ENCODE measurements around the gene ADRA1B. TPM values are rescaled to one million over a fixed set of nuclear protein-coding genes. Genes with fewer than 3 reads are reported as not detected.

Gene ADRA1B
- total RNA-seq, 1 donor from 2014 or later = 2.9 TPM

GRCh38 chr5:159951387-159951786 is 35.1 kb downstream of the ADRA1B start:
- Mint-ChIP-seq H3K4me1 (ENCODE audit: unreplicated experiment) (no peaks in the 10 kb centered on the region), H3K4me3 (no peak overlapping the region), H3K27ac (no peak overlapping the region), H3K36me3 (no peaks in the 10 kb centered on the region), H3K27me3 (peaks cover 26% of the 10 kb centered on the region), H3K9me3 (no peaks in the 10 kb centered on the region)
- DNase-seq (ENCODE audit: extremely low spot score, unreplicated experiment) = no peak
- TF ChIP-seq, protein P1, sequence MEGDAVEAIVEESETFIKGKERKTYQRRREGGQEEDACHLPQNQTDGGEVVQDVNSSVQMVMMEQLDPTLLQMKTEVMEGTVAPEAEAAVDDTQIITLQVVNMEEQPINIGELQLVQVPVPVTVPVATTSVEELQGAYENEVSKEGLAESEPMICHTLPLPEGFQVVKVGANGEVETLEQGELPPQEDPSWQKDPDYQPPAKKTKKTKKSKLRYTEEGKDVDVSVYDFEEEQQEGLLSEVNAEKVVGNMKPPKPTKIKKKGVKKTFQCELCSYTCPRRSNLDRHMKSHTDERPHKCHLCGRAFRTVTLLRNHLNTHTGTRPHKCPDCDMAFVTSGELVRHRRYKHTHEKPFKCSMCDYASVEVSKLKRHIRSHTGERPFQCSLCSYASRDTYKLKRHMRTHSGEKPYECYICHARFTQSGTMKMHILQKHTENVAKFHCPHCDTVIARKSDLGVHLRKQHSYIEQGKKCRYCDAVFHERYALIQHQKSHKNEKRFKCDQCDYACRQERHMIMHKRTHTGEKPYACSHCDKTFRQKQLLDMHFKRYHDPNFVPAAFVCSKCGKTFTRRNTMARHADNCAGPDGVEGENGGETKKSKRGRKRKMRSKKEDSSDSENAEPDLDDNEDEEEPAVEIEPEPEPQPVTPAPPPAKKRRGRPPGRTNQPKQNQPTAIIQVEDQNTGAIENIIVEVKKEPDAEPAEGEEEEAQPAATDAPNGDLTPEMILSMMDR (conservative IDR thresholded peaks at IDR 0.05) = peak; percentile 58

DNA sequence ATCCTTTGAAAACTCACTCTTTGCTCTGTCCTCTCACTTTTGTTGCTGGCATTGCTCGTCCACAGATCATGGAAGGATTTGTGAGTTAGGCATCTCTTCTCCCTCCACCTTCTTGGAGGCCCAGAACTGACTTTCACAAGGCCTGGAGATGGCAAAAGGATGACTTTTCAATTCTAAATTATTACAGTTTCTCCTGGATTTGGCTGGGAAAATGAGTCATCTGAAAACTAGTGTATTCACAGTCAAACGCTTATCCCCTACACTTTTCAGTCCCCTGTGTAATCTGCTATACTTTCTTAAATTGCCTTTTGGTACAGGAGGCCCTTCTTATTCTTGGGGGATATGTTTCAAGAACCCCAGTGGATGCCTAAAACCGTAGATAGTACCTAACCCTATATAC is 35.6 kb downstream of the ADRA1B start:
- Mint-ChIP-seq H3K36me3 (no peaks in the 10 kb centered on the region), H3K4me3 (no peak overlapping the region), H3K27me3 (peaks cover 26% of the 10 kb centered on the region), H3K4me1 (ENCODE audit: unreplicated experiment) (no peaks in the 10 kb centered on the region), H3K9me3 (no peaks in the 10 kb centered on the region), H3K27ac (no peak overlapping the region)
- no peak for DNase-seq (ENCODE audit: extremely low spot score, unreplicated experiment)
- TF ChIP-seq, protein P1 (conservative IDR thresholded peaks at IDR 0.05) = no peak

GRCh38 chr5:159953609-159954008 is 37.3 kb downstream of the ADRA1B start:
- H3K9me3 Mint-ChIP-seq = no peaks in the 10 kb centered on the region

GRCh38 chr5:159955056-159955624 is 38.9 kb downstream of the ADRA1B start:
- Mint-ChIP-seq H3K27ac (no peak overlapping the region), H3K27me3 (peaks cover 19% of the 10 kb centered on the region), H3K36me3 (no peaks in the 10 kb centered on the region), H3K4me1 (ENCODE audit: unreplicated experiment) (no peaks in the 10 kb centered on the region), H3K9me3 (no peaks in the 10 kb centered on the region), H3K4me3 (no peak overlapping the region)
- TF ChIP-seq, protein P1 (conservative IDR thresholded peaks at IDR 0.05) = no peak
- no peak for DNase-seq (ENCODE audit: extremely low spot score, unreplicated experiment)

More at GRCh38 chr5:159953609-159954008, 37.3 kb downstream of the ADRA1B start:
- TF ChIP-seq, protein P1 (conservative IDR thresholded peaks at IDR 0.05) = no peak
- Mint-ChIP-seq H3K27me3 (peaks cover 22% of the 10 kb centered on the region), H3K36me3 (no peaks in the 10 kb centered on the region), H3K4me3 (no peak overlapping the region), H3K27ac (no peak overlapping the region), H3K4me1 (ENCODE audit: unreplicated experiment) (no peaks in the 10 kb centered on the region)
- no peak for DNase-seq (ENCODE audit: extremely low spot score, unreplicated experiment)

GRCh38 chr5:159956074-159956473 is 39.8 kb downstream of the ADRA1B start:
- peaks cover 19% of the 10 kb centered on the region for H3K27me3 Mint-ChIP-seq
- no peak overlapping the region for H3K27ac Mint-ChIP-seq
- H3K4me1 Mint-ChIP-seq (ENCODE audit: unreplicated experiment) = no peaks in the 10 kb centered on the region
- H3K9me3 Mint-ChIP-seq = no peaks in the 10 kb centered on the region
- H3K36me3 Mint-ChIP-seq = no peaks in the 10 kb centered on the region
- TF ChIP-seq, protein P1 (conservative IDR thresholded peaks at IDR 0.05) = no peak
- DNase-seq (ENCODE audit: extremely low spot score, unreplicated experiment) = no peak
- no peak overlapping the region for H3K4me3 Mint-ChIP-seq
